Esophagus squamous epithelium (tissue), 5 donors: ENCODE data around the gene CAMK1D. TPM values are rescaled to one million over a fixed set of nuclear protein-coding genes. Genes with fewer than 3 reads are reported as not detected.
"Not testable (repeated sequence)": the region's sequence is repeated elsewhere in the genome, so short reads cannot be mapped to it uniquely, and the experiment has no call there.

Experiments
- DNase-seq: peaks from one replicate; lab custom pipeline; 2025; lab: John Stamatoyannopoulos, UW
- H3K27ac ChIP-seq, 4 donors: fragments of 200-600 bp; sonication (generic); one replicate each; pipeline ENCODE4 v1.5.1; 2016 to 2019; ENCODE audit warnings: mild to moderate bottlenecking in 1 of 4
- H3K27me3 ChIP-seq, 4 donors: fragments of 200-600 bp; sonication (generic); 1 replicate in 3 of 4; 2 replicates in 1 of 4; pipeline versions ENCODE4 v1.5.1 to v1.6.0; 2017 to 2021; ENCODE audit warnings: antibody characterized with exemption in 1 of 4
- H3K36me3 ChIP-seq, 3 donors: fragments of 200-600 bp; sonication (generic); one replicate each; pipeline ENCODE4 v1.5.1; 2016 to 2019
- H3K4me1 ChIP-seq, 3 donors: fragments of 200-600 bp; sonication (generic); one replicate each; pipeline ENCODE4 v1.5.1; 2017 to 2019
- H3K4me3 ChIP-seq, 4 donors: fragments of 200-600 bp; sonication (generic); 1 replicate in 3 of 4; 2 replicates in 1 of 4; pipeline ENCODE4 v1.5.1; 2016 to 2019; ENCODE audit warnings: mild to moderate bottlenecking in 2 of 4, moderate library complexity in 1 of 4
- H3K9me3 ChIP-seq, 3 donors: fragments of 200-600 bp; sonication (generic); one replicate each; pipeline ENCODE4 v1.5.1; 2016 to 2019
- CTCF ChIP-seq, 6 experiments: fragments of 450-650 bp in 4 of 6; fragments of 200-600 bp in 2 of 6; sonication (generic) in 2 of 6; IDR thresholded peaks; one replicate each; pipeline ENCODE4 v1.5.1; 2016 to 2019; ENCODE audit warnings: antibody characterized with exemption in 6 of 6, mild to moderate bottlenecking in 4 of 6, moderate library complexity in 4 of 6
- POLR2A ChIP-seq, 4 donors: fragments of 450-650 bp; IDR thresholded peaks; one replicate each; pipeline ENCODE4 v1.6.1; 2017; ENCODE audit warnings: antibody characterized with exemption in 4 of 4, mild to moderate bottlenecking in 4 of 4, moderate library complexity in 3 of 4
- WGBS, 2 donors: methylation state at CpG; one replicate each; pipeline ENCODE4 v1.1.5; 2018; 5-methylcytosine and 5-hydroxymethylcytosine counted together
- intact Hi-C: fragments of 100-400 bp; cut with DNase I; formaldehyde crosslinking; loops from one replicate; pipeline ENCODE4 v1.15.0; 2022
- total RNA-seq, 4 donors: library from RNA; depleted of rRNA; stranded (reverse); fragments of >200 nt; gene quantifications; one replicate each; pipeline ENCODE4 v1.1.0, GENCODE V29; 2016
- donor health status: DM: yes; HTN: yes; CAD: no.

CAMK1D gene
- total RNA-seq, 4 donors from 2014 or later = 3.8 to 11.8 (median 9.9) TPM

DNA sequence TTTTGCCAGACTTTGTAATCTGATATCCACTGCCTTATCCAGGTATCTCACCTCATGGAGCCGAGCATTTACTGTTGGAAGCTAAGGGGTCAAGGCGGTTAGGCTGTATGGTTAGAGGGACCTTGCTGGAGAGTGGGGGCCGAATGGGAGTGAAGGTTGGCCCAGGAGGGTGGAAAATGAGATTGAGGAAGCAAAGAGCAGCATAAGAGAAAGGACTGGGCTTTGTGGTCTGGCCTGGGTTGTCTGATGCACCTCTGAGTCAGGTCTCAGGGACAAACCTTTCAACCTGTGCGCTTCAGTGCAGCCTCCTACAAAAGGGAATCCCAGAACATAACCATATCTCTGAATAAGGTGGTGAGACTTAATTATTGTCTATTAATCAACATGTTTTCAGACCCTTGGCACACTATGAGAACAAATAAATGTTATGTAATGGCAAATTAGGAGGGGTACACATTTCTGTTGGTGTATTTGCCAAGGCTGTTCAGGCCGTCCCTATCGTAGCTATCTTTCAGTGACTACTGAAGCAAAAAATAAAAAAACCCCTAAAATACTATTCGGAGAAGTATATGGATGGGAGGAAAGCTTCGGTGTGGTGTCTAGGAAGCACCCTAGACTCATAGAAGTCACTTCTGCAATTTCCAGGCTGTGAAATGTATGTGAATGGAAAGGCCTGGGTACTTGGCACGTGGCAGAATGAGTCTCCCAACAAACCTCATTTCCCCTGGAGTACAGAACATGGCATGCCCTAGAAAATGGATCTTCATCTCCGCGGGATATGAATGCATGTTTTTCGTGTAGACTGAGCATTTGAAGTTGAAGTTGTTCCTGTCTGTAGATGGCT, 4.3 kb downstream of the CAMK1D start:
- H3K4me1 ChIP-seq = peaks cover 10 to 24% (median 12%) of the 10 kb centered on the region in 3 donors
- DNase-seq = no peak
- no peak overlapping the region for H3K4me3 ChIP-seq
- TF ChIP-seq POLR2A (IDR thresholded peaks at IDR 0.05) = no peak
- no peak for TF ChIP-seq CTCF (IDR thresholded peaks at IDR 0.05)
- no peaks in the 10 kb centered on the region for H3K9me3 ChIP-seq
- no peak overlapping the region for H3K27ac ChIP-seq
- H3K36me3 ChIP-seq = no peaks in the 10 kb centered on the region
- intact Hi-C loops = loop anchor here (10.0 kb wide), 1 partner anchor 79 kb away; no protein-coding TSS in a partner anchor
- no peaks in the 10 kb centered on the region for H3K27me3 ChIP-seq
- WGBS, 2 donors = 88% methylated on average over 12 of the region's 12 CpGs

DNA sequence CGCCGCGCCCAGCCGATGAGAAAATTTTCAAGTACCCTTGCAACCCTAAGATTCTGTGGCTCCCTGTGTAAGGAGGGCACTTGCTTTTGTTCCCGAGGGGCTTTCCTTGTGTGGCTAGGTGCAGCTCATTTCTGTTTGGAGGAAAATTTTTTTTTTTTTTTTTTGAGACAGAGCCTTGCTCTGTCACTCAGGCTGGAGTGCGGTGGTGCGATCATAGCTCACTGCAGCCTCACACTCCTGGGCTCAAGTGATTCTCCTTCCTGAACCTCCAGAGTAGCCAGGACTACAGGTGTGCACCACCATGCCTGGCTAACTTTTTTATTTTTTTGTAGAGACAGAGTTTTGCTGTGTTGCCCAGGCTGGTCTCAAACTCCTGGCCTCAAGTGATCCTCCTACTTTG, 5.3 kb downstream of the CAMK1D start:
- not testable (repeated sequence) for H3K27ac ChIP-seq, H3K36me3 ChIP-seq, DNase-seq, H3K9me3 ChIP-seq, H3K27me3 ChIP-seq, H3K4me3 ChIP-seq
- WGBS, 2 donors = 96 to 97% methylated on average over 7 of the region's 7 CpGs
- intact Hi-C loops = loop anchor here (10.0 kb wide), 1 partner anchor 80 kb away; no protein-coding TSS in a partner anchor
- peaks cover 8 to 31% (median 16%) of the 10 kb centered on the region in 3 donors for H3K4me1 ChIP-seq

DNA sequence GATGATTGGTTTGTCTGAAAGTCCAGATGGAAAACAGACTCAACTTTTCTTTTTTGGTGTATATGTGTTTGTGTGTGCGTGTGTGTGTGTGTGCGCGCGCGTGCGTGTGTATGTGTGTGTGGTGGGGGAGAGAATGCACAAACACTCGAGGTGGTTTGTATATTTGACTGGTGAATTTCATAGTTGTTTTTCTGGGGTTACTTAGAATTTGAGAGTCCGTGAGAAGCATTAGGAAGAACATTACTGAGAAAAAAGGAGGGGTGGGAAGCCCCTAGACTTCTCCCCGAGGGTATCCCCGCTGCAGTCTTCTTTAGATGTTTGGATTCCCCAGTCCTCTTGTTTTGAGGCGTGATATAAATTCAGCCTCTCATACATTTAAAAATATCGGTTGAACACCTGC, 6.0 kb downstream of the CAMK1D start:
- H3K4me1 ChIP-seq = peaks cover 7 to 24% (median 16%) of the 10 kb centered on the region in 3 donors
- H3K4me3 ChIP-seq = no peak overlapping the region
- no peaks in the 10 kb centered on the region for H3K9me3 ChIP-seq
- H3K27ac ChIP-seq = no peak overlapping the region
- DNase-seq = no peak
- TF ChIP-seq POLR2A (IDR thresholded peaks at IDR 0.05) = no peak
- TF ChIP-seq CTCF (IDR thresholded peaks at IDR 0.05) = no peak
- no peaks in the 10 kb centered on the region for H3K36me3 ChIP-seq
- intact Hi-C loops = loop anchor here (10.0 kb wide), 1 partner anchor 81 kb away; no protein-coding TSS in a partner anchor
- H3K27me3 ChIP-seq = no peaks in the 10 kb centered on the region
- WGBS, 2 donors = 82 to 88% methylated on average over 12 of the region's 12 CpGs

- WGBS, 2 donors = 79 to 93% methylated on average over 13 of the region's 13 CpGs
Observed at GRCh38 chr10:12357525-12358151, 8.3 kb downstream of the CAMK1D start.

More at GRCh38 chr10:12357525-12358151, 8.3 kb downstream of the CAMK1D start:
- TF ChIP-seq POLR2A (IDR thresholded peaks at IDR 0.05) (no peak), CTCF (IDR thresholded peaks at IDR 0.05) (no peak)
- intact Hi-C loops = loop anchor here (10.0 kb wide), 1 partner anchor 83 kb away; no protein-coding TSS in a partner anchor
- no peak overlapping the region for H3K27ac ChIP-seq
- DNase-seq = no peak
- no peaks in the 10 kb centered on the region for H3K36me3 ChIP-seq
- H3K4me3 ChIP-seq = no peak overlapping the region
- H3K4me1 ChIP-seq = peaks cover 0 to 11% (median 4%) of the 10 kb centered on the region in 3 donors
- H3K27me3 ChIP-seq = no peaks in the 10 kb centered on the region
- no peaks in the 10 kb centered on the region for H3K9me3 ChIP-seq
